Stimulated activated CD8-positive, alpha-beta memory T cell treated with anti-CD3 and anti-CD28 coated beads, Interleukin-15, amount 100 ng/mL, for 1 hour (primary cell): ENCODE data around the gene MBNL1.

Experiments used
- DNase-seq: peaks from one replicate; pipeline ENCODE4 v3.0.0-alpha.2; 2020; ENCODE audit warnings: low read depth

Gene MBNL1

DNA sequence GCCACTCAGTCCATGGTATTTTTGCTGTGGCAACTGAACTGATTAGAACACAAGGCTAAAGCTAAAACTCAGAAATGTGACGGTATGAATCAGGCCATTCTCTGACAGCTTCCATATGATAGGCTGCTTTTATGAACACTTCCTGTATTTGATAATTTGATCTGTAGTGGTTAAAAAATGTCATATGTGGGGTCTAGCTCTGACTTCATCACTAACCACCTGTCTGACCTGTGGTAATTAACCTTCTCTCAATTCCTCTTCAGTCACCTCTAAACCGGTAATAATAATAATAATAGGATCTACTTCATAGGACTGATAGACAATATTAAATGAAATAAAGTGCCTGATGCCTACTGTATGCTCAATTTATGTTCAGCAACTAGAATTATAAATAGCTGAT lies 223.2 kb downstream of the MBNL1 start:
- no peak for DNase-seq

GRCh38 chr3:152496286-152496685 lies 227.6 kb downstream of the MBNL1 start:
- DNase-seq: no peak

DNA sequence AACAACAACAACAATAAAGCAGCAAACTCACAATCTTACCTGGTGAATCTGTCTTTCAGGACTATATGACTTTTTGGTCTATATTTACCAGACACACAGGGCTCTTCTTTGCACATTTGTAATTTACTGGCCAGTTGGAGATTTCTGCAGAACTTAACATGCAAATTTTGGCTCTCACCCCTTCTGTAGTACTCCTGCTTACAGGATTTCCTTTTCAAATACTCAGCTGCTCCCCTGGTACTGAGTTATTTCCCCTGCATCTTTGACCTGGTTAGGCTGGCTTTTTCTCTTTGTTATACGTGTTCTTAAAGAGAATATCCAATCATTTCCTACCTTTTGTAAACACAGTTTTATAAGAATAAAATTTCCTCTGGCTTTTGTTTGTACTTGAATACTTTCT lies 228.0 kb downstream of the MBNL1 start:
- no peak for DNase-seq

- no peak for DNase-seq
Measured at GRCh38 chr3:152497457-152497856, 228.7 kb downstream of the MBNL1 start.

DNA sequence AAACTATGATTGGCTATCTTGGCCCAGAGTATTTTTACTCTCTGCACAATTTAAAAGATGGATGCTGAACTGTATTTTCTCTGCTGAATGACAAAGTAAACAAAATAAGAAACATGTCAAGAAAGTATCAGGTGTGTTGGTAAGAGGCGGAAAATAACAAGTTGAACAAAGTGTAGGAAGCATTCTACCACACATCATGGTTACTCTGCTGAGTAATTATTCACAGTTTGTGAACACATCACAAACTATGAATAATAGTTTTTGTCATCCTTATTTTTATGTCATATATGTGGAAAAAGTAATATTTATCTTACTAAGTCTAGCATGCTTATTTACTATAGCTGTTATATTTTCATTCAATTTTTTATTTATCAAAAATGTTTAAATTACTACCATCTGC lies 229.2 kb downstream of the MBNL1 start:
- DNase-seq: no peak

DNA sequence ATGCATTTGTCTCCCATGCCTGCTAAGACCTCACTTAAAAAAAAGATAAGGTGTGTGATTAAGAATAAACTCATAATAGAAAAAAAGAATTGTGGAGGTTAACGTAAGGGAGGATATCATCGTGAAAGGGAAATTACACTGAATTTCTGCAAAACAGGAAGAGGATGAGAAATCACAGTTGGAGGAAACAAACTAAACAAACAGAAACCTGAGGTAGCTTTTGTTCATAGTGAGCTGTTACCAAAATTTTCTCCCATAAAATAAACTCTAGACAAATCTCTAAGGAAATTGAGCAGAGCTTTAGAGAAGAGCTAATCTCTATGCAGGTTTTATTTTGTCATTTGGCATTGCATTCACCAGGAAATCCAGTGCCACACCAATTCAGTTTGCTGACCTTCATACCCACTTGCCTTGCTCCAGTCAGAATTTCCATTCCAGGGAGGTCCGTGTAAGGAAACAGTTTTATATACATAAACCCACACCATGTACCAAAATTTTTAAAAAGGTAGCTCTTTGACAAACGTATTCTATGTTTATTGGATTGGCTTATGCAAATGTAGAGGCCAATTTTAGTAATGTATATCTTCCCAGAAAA lies 231.2 kb downstream of the MBNL1 start:
- no peak for DNase-seq

GRCh38 chr3:152505926-152506325 lies 237.2 kb downstream of the MBNL1 start:
- no peak for DNase-seq

GRCh38 chr3:152508705-152509104 lies 240.0 kb downstream of the MBNL1 start:
- no peak for DNase-seq

- DNase-seq: no peak
Measured at GRCh38 chr3:152511904-152512303, 243.2 kb downstream of the MBNL1 start.

GRCh38 chr3:152513301-152513960 lies 244.7 kb downstream of the MBNL1 start:
- DNase-seq: no peak
